ENCODE measurements around the gene MBTPS1. TPM values are rescaled to one million over a fixed set of nuclear protein-coding genes. Genes with fewer than 3 reads are reported as not detected.

MBTPS1 gene
- total and polyA plus RNA-seq, 3 donors from 2014 or later = 59.0 to 122 (median 104) TPM

DNA sequence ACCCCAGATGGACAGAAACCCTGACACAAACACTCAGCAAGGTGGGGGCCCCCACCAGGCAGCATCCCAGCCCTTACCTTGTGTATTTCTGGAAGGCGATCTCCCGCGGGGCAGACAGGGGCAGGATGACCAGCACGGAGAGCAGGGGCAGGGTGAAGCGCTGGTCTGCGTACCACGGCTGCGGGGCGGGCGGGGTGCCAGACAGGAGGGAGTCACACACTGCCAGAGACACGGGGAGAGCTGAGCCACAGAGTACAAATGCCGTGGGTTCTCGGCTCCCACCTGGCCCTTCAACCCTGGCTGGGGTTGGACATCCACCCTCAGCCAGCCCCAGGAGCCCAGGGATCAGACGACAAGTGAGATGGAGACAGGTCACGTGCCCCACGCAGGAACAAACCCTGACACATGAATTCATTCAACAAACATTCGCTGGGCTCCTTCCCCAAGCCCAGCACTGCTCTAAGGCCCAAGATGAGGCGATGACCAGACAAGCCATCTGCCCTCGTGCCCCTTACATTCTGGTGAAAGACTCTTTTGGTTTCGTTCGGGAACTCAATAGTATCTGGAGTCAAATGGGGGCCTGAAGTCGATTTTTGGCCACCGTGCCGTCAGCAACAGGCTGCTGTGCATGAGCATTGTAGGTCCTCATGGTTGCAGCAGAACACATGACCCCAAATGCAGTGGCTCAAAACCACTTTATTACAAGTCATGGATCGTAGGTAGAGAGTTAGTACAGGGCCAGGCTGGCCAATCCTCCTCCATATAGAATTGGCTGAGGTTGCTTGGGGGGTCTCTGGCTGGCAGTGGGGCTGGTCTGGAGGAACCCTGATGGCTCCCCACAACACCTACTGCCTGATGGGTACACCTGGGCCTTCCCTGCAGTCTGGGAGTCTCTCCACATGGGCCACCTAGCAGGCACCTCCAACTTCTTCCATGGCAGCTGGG is 83.2 kb downstream of the MBTPS1 start:
- no peak for DNase-seq
- intact Hi-C loops (cut with DNase I; ENCODE audit: low total_unique reads) = no loop called here
- Histone ChIP-seq H3K27me3 (no peaks in the 10 kb centered on the region), H3K4me1 (no peaks in the 10 kb centered on the region), H3K36me3 (ENCODE audit: low read depth, missing control alignments) (no peaks in the 10 kb centered on the region), H3K4me3 (no peak overlapping the region), H3K27ac (no peak overlapping the region), H3K9me3 (no peaks in the 10 kb centered on the region)
- 86 to 91% methylated on average over 14 to 25 of the region's 25 CpGs for WGBS, 2 donors
- no peak for TF ChIP-seq POLR2A (IDR thresholded peaks at IDR 0.05)
- no peak for TF ChIP-seq CTCF (IDR thresholded peaks at IDR 0.05)

- no peak for TF ChIP-seq CTCF (IDR thresholded peaks at IDR 0.05)
- TF ChIP-seq POLR2A (IDR thresholded peaks at IDR 0.05) = no peak
- no peaks in the 10 kb centered on the region for H3K4me1 ChIP-seq
- no peaks in the 10 kb centered on the region for H3K9me3 ChIP-seq
- no peak overlapping the region for H3K4me3 ChIP-seq
- WGBS, 2 donors = 75 to 83% methylated on average over 15 of the region's 15 CpGs
- H3K27ac ChIP-seq = no peak overlapping the region
- DNase-seq = no peak
- H3K27me3 ChIP-seq = no peaks in the 10 kb centered on the region
- intact Hi-C loops (cut with DNase I; ENCODE audit: low total_unique reads) = no loop called here
- no peaks in the 10 kb centered on the region for H3K36me3 ChIP-seq (ENCODE audit: low read depth, missing control alignments)
Observed at GRCh38 chr16:84032458-84033178, 84.1 kb downstream of the MBTPS1 start.

DNA sequence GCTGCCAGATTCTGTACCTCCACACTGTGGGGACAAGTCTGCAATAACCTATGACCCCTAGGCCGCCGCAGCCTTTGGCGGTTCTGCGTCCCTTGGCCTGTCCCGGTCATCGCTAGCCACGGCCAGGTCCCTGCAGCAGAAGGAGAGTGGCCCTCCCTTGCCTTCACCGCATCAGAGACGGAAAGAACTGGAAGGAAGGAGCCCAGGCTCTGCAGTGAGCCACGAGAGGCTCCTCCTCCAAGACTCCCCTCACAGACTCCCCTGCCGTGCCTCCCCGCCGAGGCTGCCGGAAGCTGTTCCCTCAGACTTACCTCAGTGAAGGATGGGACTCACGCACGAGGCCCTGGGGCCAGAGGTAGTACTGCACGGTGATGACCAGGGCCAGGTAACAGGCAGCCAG is 85.2 kb downstream of the MBTPS1 start:
- Histone ChIP-seq H3K27ac (no peak overlapping the region), H3K27me3 (no peaks in the 10 kb centered on the region), H3K4me3 (no peak overlapping the region), H3K4me1 (no peaks in the 10 kb centered on the region), H3K9me3 (no peaks in the 10 kb centered on the region), H3K36me3 (ENCODE audit: low read depth, missing control alignments) (no peaks in the 10 kb centered on the region)
- intact Hi-C loops (cut with DNase I; ENCODE audit: low total_unique reads) = no loop called here
- TF ChIP-seq POLR2A (IDR thresholded peaks at IDR 0.05) (no peak), CTCF (IDR thresholded peaks at IDR 0.05) (no peak)
- DNase-seq = no peak
- 85 to 89% methylated on average over 17 of the region's 17 CpGs for WGBS, 2 donors

GRCh38 chr16:84029297-84030047 is 87.3 kb downstream of the MBTPS1 start:
- no peak for TF ChIP-seq CTCF (IDR thresholded peaks at IDR 0.05)
- TF ChIP-seq POLR2A (IDR thresholded peaks at IDR 0.05) = no peak

More at GRCh38 chr16:84029297-84030047, 87.3 kb downstream of the MBTPS1 start:
- Histone ChIP-seq H3K4me3 (no peak overlapping the region), H3K27me3 (no peaks in the 10 kb centered on the region), H3K27ac (no peak overlapping the region), H3K4me1 (no peaks in the 10 kb centered on the region), H3K9me3 (no peaks in the 10 kb centered on the region), H3K36me3 (ENCODE audit: low read depth, missing control alignments) (no peaks in the 10 kb centered on the region)
- whole genome bisulfite sequencing, 2 donors = 87% methylated on average over 11 to 14 of the region's 14 CpGs
- DNase-seq = no peak
- intact Hi-C loops (cut with DNase I; ENCODE audit: low total_unique reads) = no loop called here
